Kidney (tissue), 14 donors: Measurements from ENCODE around the gene GATD1. TPM values are rescaled to one million over a fixed set of nuclear protein-coding genes. Genes with fewer than 3 reads are reported as not detected.

ENCODE experiments used
- DNase-seq, 5 donors: peaks; one replicate each; pipeline ENCODE4 v3.0.0-alpha.2; 2013 to 2020
- FAIRE-seq: peaks from 2 replicates; lab custom pipeline; 2012; peaks lifted over from hg19 to GRCh38; lab: Jason Lieb, UNC
- H3K27ac ChIP-seq, 2 donors: one replicate each; pipeline ENCODE4 v1.7.0; 2013; ENCODE audit warnings: low read depth in 2 of 2, low read length in 2 of 2, inconsistent platforms in 1 of 2
- H3K27me3 ChIP-seq: one replicate; pipeline ENCODE4 v1.7.1; 2013; ENCODE audit warnings: low read length, inconsistent platforms; ENCODE audit not compliant: control insufficient read depth, insufficient read depth
- H3K36me3 ChIP-seq, 3 donors: one replicate each; pipeline versions ENCODE4 v1.7.0 to v1.7.1; 2013; ENCODE audit warnings: low read length in 3 of 3, control low read depth in 1 of 3, inconsistent platforms in 1 of 3; ENCODE audit not compliant: insufficient read depth in 3 of 3, control insufficient read depth in 2 of 3
- H3K4me1 ChIP-seq, 3 donors: one replicate each; pipeline versions ENCODE4 v1.7.0 to v1.7.1; 2013; ENCODE audit warnings: low read length in 3 of 3, inconsistent platforms in 1 of 3, low read depth in 1 of 3; ENCODE audit not compliant: control insufficient read depth in 2 of 3, insufficient read depth in 2 of 3
- H3K4me3 ChIP-seq, 3 donors: one replicate each; pipeline versions ENCODE4 v1.7.0 to v1.8.1; 2013; ENCODE audit warnings: low read length in 3 of 3, control low read depth in 1 of 3, inconsistent platforms in 1 of 3
- H3K9ac ChIP-seq, 3 donors: one replicate each; pipeline versions ENCODE4 v1.7.0 to v1.7.1; 2013; ENCODE audit warnings: low read length in 3 of 3, control low read depth in 1 of 3, inconsistent platforms in 1 of 3
- H3K9me3 ChIP-seq, 3 donors: one replicate each; pipeline versions ENCODE4 v1.7.0 to v1.7.1; 2013; ENCODE audit warnings: low read length in 3 of 3, control low read depth in 1 of 3, inconsistent platforms in 1 of 3; ENCODE audit not compliant: control insufficient read depth in 2 of 3, insufficient read depth in 1 of 3
- CTCF ChIP-seq: IDR thresholded peaks from 3 replicates; pipeline ENCODE4 v1.5.1; 2012; ENCODE audit warnings: mild to moderate bottlenecking, moderate library complexity, borderline replicate concordance; ENCODE audit not compliant: insufficient read depth; ENCODE audit errors: extremely low read depth
- intact Hi-C: fragments of 100-400 bp; cut with DNase I; formaldehyde crosslinking; loops from one replicate; pipeline ENCODE4 v1.11.1; 2022
- polyA plus RNA-seq: library from polyadenylated mRNA; stranded (reverse); fragments of 350-450 nt; fragmentation: Illumina TruSeq; extraction: RNeasy Lipid Tissue Mini Kit (QIAGEN cat#74804); gene quantifications from one replicate; pipeline ENCODE4 v1.2.3, GENCODE V29; 2014; ENCODE audit warnings: low read depth, low replicate concordance; ENCODE audit not compliant: insufficient read depth
- total RNA-seq: library from RNA; stranded (reverse); fragmentation: NEBNext Ultra II Directional; extraction: Animal tissue kit (Norgen Biotek cat#: 25700); gene quantifications from one replicate; pipeline ENCODE4 v1.2.1, GENCODE V29; 2021
- donor health status: control.
- donor health status: control.
- donor health status: control.
- donor health status: control.
- donor health status: control.
- donor health status: DM: yes; HTN: yes; CAD: no.
- donor health status: Normal renal cell carcinoma (clear cell type).

Gene GATD1
- total and polyA plus RNA-seq, 2 donors from 2014 or later: 38.3 to 66.2 TPM

GRCh38 chr11:770642-771616 lies 6.4 kb downstream of the GATD1 start:
- Histone ChIP-seq H3K9me3 (no peaks in the 10 kb centered on the region), H3K4me1 (peaks cover 0 to 3% (median 0%) of the 10 kb centered on the region in 3 donors), H3K36me3 (peaks cover 0 to 13% (median 9%) of the 10 kb centered on the region in 3 donors), H3K4me3 (no peak overlapping the region), H3K27ac (no peak overlapping the region), H3K27me3 (no peaks in the 10 kb centered on the region), H3K9ac (no peak overlapping the region)
- intact Hi-C loops: no loop called here
- FAIRE-seq (no peak), DNase-seq (peak in 1 of 5 donors; percentile 70)
- no peak for TF ChIP-seq CTCF

- peaks cover 0 to 13% (median 9%) of the 10 kb centered on the region in 3 donors for H3K36me3 ChIP-seq
- H3K27ac ChIP-seq: no peak overlapping the region
These were observed 7.2 kb downstream of the GATD1 start for GRCh38 chr11:769887-770641.

GRCh38 chr11:767238-767637 lies 10.0 kb downstream of the GATD1 start:
- DNase-seq: no peak
- H3K27me3 ChIP-seq: no peaks in the 10 kb centered on the region
- H3K27ac ChIP-seq: no peak overlapping the region
- no peaks in the 10 kb centered on the region for H3K9me3 ChIP-seq
- H3K9ac ChIP-seq: no peak overlapping the region
- peaks cover 0 to 2% (median 0%) of the 10 kb centered on the region in 3 donors for H3K4me1 ChIP-seq
- no peak for TF ChIP-seq CTCF
- H3K4me3 ChIP-seq: no peak overlapping the region
- intact Hi-C loops: no loop called here
- peaks cover 0 to 25% (median 13%) of the 10 kb centered on the region in 3 donors for H3K36me3 ChIP-seq
- no peak for FAIRE-seq

More at GRCh38 chr11:769887-770641, 7.2 kb downstream of the GATD1 start:
- Histone ChIP-seq H3K9me3 (no peaks in the 10 kb centered on the region), H3K27me3 (no peaks in the 10 kb centered on the region), H3K4me3 (no peak overlapping the region), H3K9ac (no peak overlapping the region), H3K4me1 (no peaks in the 10 kb centered on the region)
- DNase-seq: no peak
- intact Hi-C loops: no loop called here
- FAIRE-seq: no peak
- TF ChIP-seq CTCF: no peak
